ENCODE measurements around the gene PTGIR. TPM values are rescaled to one million over a fixed set of nuclear protein-coding genes. Genes with fewer than 3 reads are reported as not detected.

The PTGIR gene
- total and polyA plus RNA-seq, 2 donors (not counting 1 experiment from before 2014, with no cell fraction given), result 16.5 to 27.8 TPM

DNA sequence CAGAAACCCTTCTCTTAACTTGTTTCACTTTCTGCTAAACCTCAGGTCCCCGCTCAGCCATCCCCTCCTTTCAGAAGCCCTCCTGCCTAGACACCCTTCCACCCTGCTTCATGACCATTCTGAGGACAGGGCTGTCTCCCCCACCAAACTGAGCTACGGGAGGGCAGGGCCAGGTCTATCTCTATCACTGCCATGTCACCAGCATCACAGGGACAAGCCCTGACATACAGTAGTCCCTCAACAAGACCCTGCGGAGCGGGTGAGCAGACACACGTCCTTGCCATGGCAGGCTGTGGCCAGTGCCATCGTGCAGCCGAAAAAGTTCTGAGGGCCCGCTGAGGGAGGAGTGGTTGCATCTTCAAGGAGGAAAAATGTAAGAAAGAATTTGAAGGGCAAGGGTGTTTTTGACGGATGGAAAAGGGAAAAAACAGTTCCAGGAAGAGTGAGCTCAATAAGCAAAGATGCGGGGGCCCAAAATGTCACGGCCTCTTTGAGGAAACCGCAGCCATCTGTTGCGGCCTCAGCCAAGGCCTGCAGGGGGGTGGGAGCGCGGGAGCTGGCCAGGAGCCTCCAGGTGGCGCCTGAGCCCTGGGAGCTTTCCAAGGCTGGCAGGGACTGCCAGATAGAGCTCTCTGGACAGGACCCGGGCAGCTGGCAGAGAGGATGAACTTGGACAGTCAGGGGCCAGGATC lies 8.1 kb downstream of the PTGIR start:
- Histone ChIP-seq H4K20me1 (ENCODE audit: control insufficient read depth, extremely low read depth, insufficient read depth, low read length) (no peaks in the 10 kb centered on the region), H2AFZ (ENCODE audit: low read length) (no peak overlapping the region), H3K4me1 (ENCODE audit: control insufficient read depth, extremely low read depth, insufficient read depth, low read length) (peaks cover 33% of the 10 kb centered on the region), H3K9ac (ENCODE audit: insufficient read depth, low read length) (peak overlapping the region; percentile 16), H3K27me3 (ENCODE audit: control insufficient read depth, insufficient read depth, low read length) (no peaks in the 10 kb centered on the region), H3K4me2 (ENCODE audit: extremely low read depth, insufficient read depth, low read length) (peak overlapping the region; percentile 4), H3K79me2 (ENCODE audit: control insufficient read depth, insufficient read depth, low read length) (peaks cover 7% of the 10 kb centered on the region), H3K36me3 (ENCODE audit: control insufficient read depth, insufficient read depth, low read length) (no peaks in the 10 kb centered on the region), H3K4me3 (replicated peaks in 1 of 4; ENCODE audit: control extremely low read depth in 1 of 4, insufficient read depth in 1 of 4, low read depth in 3 of 4, low read length in 4 of 4) (no peak overlapping the region), H3K27ac (ENCODE audit: insufficient read depth, low read length) (peak overlapping the region; percentile 66), H3K9me3 (ENCODE audit: control insufficient read depth, insufficient read depth, low read depth, low read length) (no peaks in the 10 kb centered on the region)
- TF ChIP-seq, protein P1, sequence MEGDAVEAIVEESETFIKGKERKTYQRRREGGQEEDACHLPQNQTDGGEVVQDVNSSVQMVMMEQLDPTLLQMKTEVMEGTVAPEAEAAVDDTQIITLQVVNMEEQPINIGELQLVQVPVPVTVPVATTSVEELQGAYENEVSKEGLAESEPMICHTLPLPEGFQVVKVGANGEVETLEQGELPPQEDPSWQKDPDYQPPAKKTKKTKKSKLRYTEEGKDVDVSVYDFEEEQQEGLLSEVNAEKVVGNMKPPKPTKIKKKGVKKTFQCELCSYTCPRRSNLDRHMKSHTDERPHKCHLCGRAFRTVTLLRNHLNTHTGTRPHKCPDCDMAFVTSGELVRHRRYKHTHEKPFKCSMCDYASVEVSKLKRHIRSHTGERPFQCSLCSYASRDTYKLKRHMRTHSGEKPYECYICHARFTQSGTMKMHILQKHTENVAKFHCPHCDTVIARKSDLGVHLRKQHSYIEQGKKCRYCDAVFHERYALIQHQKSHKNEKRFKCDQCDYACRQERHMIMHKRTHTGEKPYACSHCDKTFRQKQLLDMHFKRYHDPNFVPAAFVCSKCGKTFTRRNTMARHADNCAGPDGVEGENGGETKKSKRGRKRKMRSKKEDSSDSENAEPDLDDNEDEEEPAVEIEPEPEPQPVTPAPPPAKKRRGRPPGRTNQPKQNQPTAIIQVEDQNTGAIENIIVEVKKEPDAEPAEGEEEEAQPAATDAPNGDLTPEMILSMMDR (conservative IDR thresholded peaks at IDR 0.05 in 1 of 2, IDR thresholded peaks at IDR 0.05 in 1 of 2; ENCODE audit: low read depth in 1 of 2, low read length in 2 of 2), result peak; percentile 8 to 29
- TF ChIP-seq EZH2 (IDR thresholded peaks at IDR 0.05; ENCODE audit: low read length, missing control alignments), result no peak
- DNase-seq (ENCODE audit: low read depth in 2 of 2), result peak; percentile 50 to 80

DNA sequence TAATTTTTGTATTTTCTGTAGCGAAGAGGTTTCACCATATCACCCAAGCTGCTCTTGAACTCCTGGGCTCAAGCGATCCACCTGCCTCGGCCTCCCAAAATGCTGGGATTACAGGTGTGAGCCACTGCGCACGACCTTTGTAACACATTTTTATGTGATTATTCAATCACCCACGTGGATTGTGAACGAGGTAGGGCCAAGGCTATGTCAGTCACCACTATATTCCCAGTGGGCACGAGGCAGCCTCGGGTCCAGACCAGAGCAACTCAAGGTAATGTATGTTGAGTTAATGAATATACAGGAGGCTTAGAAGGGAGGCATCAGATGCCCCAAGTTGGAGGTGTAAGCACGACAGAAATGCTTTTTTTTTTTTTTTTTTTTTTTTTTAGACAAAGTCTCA lies 8.9 kb downstream of the PTGIR start:
- Histone ChIP-seq H3K36me3 (ENCODE audit: control insufficient read depth, insufficient read depth, low read length) (no peaks in the 10 kb centered on the region), H2AFZ (ENCODE audit: low read length) (no peak overlapping the region), H3K9me3 (ENCODE audit: control insufficient read depth, insufficient read depth, low read depth, low read length) (no peaks in the 10 kb centered on the region), H4K20me1 (ENCODE audit: control insufficient read depth, extremely low read depth, insufficient read depth, low read length) (no peaks in the 10 kb centered on the region), H3K27me3 (ENCODE audit: control insufficient read depth, insufficient read depth, low read length) (no peaks in the 10 kb centered on the region), H3K79me2 (ENCODE audit: control insufficient read depth, insufficient read depth, low read length) (no peaks in the 10 kb centered on the region), H3K4me1 (ENCODE audit: control insufficient read depth, extremely low read depth, insufficient read depth, low read length) (peaks cover 27% of the 10 kb centered on the region), H3K4me2 (ENCODE audit: extremely low read depth, insufficient read depth, low read length) (no peak overlapping the region), H3K27ac (ENCODE audit: insufficient read depth, low read length) (no peak overlapping the region), H3K9ac (ENCODE audit: insufficient read depth, low read length) (no peak overlapping the region), H3K4me3 (replicated peaks in 1 of 4; ENCODE audit: control extremely low read depth in 1 of 4, insufficient read depth in 1 of 4, low read depth in 3 of 4, low read length in 4 of 4) (no peak overlapping the region)
- no peak for DNase-seq (ENCODE audit: low read depth in 2 of 2)
- TF ChIP-seq, protein P1 (conservative IDR thresholded peaks at IDR 0.05 in 1 of 2, IDR thresholded peaks at IDR 0.05 in 1 of 2; ENCODE audit: low read depth in 1 of 2, low read length in 2 of 2), result no peak
- no peak for TF ChIP-seq EZH2 (IDR thresholded peaks at IDR 0.05; ENCODE audit: low read length, missing control alignments)

DNA sequence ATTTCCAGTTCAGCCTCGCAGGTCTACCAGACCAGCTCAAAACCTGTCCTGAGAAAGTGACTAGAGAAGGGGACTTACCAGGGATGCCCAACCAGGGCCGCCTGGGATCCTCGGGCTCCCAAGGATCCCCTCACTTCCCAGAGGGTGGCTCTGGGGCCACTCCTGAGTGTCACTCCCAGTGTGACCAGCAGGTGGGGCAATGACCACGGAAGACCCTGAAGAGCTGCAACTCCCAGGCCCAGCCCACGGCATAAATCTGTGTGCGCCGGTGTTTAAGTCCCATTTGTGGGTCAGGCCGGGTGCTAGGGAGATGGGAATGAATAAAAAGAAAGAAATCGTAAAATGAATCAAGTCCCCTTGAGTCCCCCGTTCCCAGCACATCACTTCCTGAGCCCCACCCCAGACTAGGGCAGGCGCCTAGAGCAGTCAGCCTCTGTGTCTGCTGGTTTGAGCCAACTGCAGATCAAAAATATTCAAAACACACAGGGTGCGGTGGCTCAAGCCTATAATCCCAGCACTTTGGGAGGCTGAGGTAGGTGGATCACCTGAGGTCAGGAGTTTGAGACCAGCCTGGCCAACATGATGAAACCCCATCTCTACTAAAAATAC lies 10.7 kb downstream of the PTGIR start:
- Histone ChIP-seq H4K20me1 (ENCODE audit: control insufficient read depth, extremely low read depth, insufficient read depth, low read length) (no peaks in the 10 kb centered on the region), H3K9me3 (ENCODE audit: control insufficient read depth, insufficient read depth, low read depth, low read length) (no peaks in the 10 kb centered on the region), H3K4me3 (replicated peaks in 1 of 4; ENCODE audit: control extremely low read depth in 1 of 4, insufficient read depth in 1 of 4, low read depth in 3 of 4, low read length in 4 of 4) (no peak overlapping the region), H3K27ac (ENCODE audit: insufficient read depth, low read length) (no peak overlapping the region), H3K36me3 (ENCODE audit: control insufficient read depth, insufficient read depth, low read length) (peaks cover 13% of the 10 kb centered on the region), H3K79me2 (ENCODE audit: control insufficient read depth, insufficient read depth, low read length) (no peaks in the 10 kb centered on the region), H3K4me1 (ENCODE audit: control insufficient read depth, extremely low read depth, insufficient read depth, low read length) (peaks cover 15% of the 10 kb centered on the region), H3K27me3 (ENCODE audit: control insufficient read depth, insufficient read depth, low read length) (no peaks in the 10 kb centered on the region), H2AFZ (ENCODE audit: low read length) (no peak overlapping the region), H3K4me2 (ENCODE audit: extremely low read depth, insufficient read depth, low read length) (no peak overlapping the region), H3K9ac (ENCODE audit: insufficient read depth, low read length) (no peak overlapping the region)
- peak; percentile 61 to 79 for DNase-seq (ENCODE audit: low read depth in 2 of 2)
- TF ChIP-seq, protein P1 (conservative IDR thresholded peaks at IDR 0.05 in 1 of 2, IDR thresholded peaks at IDR 0.05 in 1 of 2; ENCODE audit: low read depth in 1 of 2, low read length in 2 of 2), result peak; percentile 82 to 86
- no peak for TF ChIP-seq EZH2 (IDR thresholded peaks at IDR 0.05; ENCODE audit: low read length, missing control alignments)
